Neuronal stem cell (in vitro differentiated cells): Measurements from ENCODE around the gene NEK5.
A peak's percentile ranks its signal among the peaks of the same experiment; 100 is the strongest.

Experiments used
- DNase-seq: peaks from one replicate; pipeline ENCODE4 v3.0.0-alpha.2; 2013; ENCODE audit warnings: low spot score
- H2AFZ ChIP-seq: one replicate; pipeline ENCODE4 v1.6.1; 2013; ENCODE audit warnings: mild to moderate bottlenecking, low read length, inconsistent platforms
- H2AK5ac ChIP-seq: 2 replicates; pipeline ENCODE4 v1.6.1; 2013; ENCODE audit warnings: low read depth, mild to moderate bottlenecking, inconsistent platforms, low read length, moderate library complexity, mixed read lengths
- H2BK120ac ChIP-seq: 2 replicates; pipeline ENCODE4 v1.6.1; 2013; ENCODE audit warnings: low read depth, mild to moderate bottlenecking, inconsistent platforms, low read length, moderate library complexity, mixed read lengths
- H2BK12ac ChIP-seq: one replicate; pipeline ENCODE4 v1.6.1; 2013; ENCODE audit warnings: low read length, inconsistent platforms
- H2BK15ac ChIP-seq: 2 replicates; pipeline ENCODE4 v1.6.1; 2013; ENCODE audit warnings: mild to moderate bottlenecking, low read length, inconsistent platforms, mixed read lengths
- H2BK5ac ChIP-seq: one replicate; pipeline ENCODE4 v1.6.1; 2013; ENCODE audit warnings: inconsistent platforms, mild to moderate bottlenecking, low read length, moderate library complexity
- H3K14ac ChIP-seq: one replicate; pipeline ENCODE4 v1.6.1; 2013; ENCODE audit warnings: low read length, inconsistent platforms
- H3K18ac ChIP-seq: 2 replicates; pipeline ENCODE4 v1.6.1; 2013; ENCODE audit warnings: low read length, inconsistent platforms
- H3K23ac ChIP-seq: 2 replicates; pipeline ENCODE4 v1.6.1; 2013; ENCODE audit warnings: low read depth, mild to moderate bottlenecking, mixed read lengths, low read length, inconsistent platforms; ENCODE audit not compliant: poor library complexity
- H3K27ac ChIP-seq: replicated peaks from 3 replicates; pipeline ENCODE4 v1.5.1; 2013; ENCODE audit warnings: low read length, inconsistent platforms
- H3K27me3 ChIP-seq, 3 experiments: 2 replicates each; pipeline ENCODE4 v1.6.1; 2013; ENCODE audit warnings: low read length in 3 of 3, mild to moderate bottlenecking in 2 of 3, inconsistent platforms in 1 of 3, low read depth in 1 of 3, mixed read lengths in 1 of 3, moderate library complexity in 1 of 3; ENCODE audit not compliant: control insufficient read depth in 3 of 3, insufficient read depth in 3 of 3
- H3K36me3 ChIP-seq, 2 donors: replicated peaks in 1 of 2; 2 replicates each; pipeline ENCODE4 v1.6.1; 2013; ENCODE audit warnings: low read length in 2 of 2; ENCODE audit not compliant: control insufficient read depth in 2 of 2, insufficient read depth in 2 of 2
- H3K4ac ChIP-seq: 2 replicates; pipeline ENCODE4 v1.6.1; 2013; ENCODE audit warnings: inconsistent platforms, mild to moderate bottlenecking, low read length, moderate library complexity
- H3K4me1 ChIP-seq, 2 donors: 1 replicate in 1 of 2; 2 replicates in 1 of 2; pipeline ENCODE4 v1.6.1; 2013; ENCODE audit warnings: low read length in 2 of 2, low read depth in 1 of 2; ENCODE audit not compliant: control insufficient read depth in 2 of 2, insufficient read depth in 1 of 2
- H3K4me2 ChIP-seq: one replicate; pipeline ENCODE4 v1.6.1; 2013; ENCODE audit warnings: mild to moderate bottlenecking, low read length, inconsistent platforms; ENCODE audit not compliant: insufficient read depth, poor library complexity, severe bottlenecking
- H3K4me3 ChIP-seq, 2 donors: 2 replicates each; pipeline ENCODE4 v1.5.1; 2013; ENCODE audit warnings: low read length in 2 of 2, mild to moderate bottlenecking in 2 of 2, inconsistent platforms in 1 of 2, moderate library complexity in 1 of 2
- H3K79me1 ChIP-seq: one replicate; pipeline ENCODE4 v1.6.1; 2013; ENCODE audit warnings: low read depth, mild to moderate bottlenecking, inconsistent platforms, low read length, moderate library complexity
- H3K9ac ChIP-seq: one replicate; pipeline ENCODE4 v1.6.1; 2013; ENCODE audit warnings: mild to moderate bottlenecking, low read depth, low read length, inconsistent platforms; ENCODE audit not compliant: poor library complexity
- H3K9me3 ChIP-seq, 2 donors: replicated peaks in 1 of 2; 2 replicates each; pipeline versions ENCODE3 to v1.6.1; 2013; ENCODE audit warnings: low read length in 2 of 2, mild to moderate bottlenecking in 2 of 2, inconsistent platforms in 1 of 2, low read depth in 1 of 2, mixed read lengths in 1 of 2, moderate library complexity in 1 of 2; ENCODE audit not compliant: control insufficient read depth in 2 of 2, insufficient read depth in 1 of 2
- H4K8ac ChIP-seq: one replicate; pipeline ENCODE4 v1.6.1; 2013; ENCODE audit warnings: low read depth, mild to moderate bottlenecking, inconsistent platforms, low read length, moderate library complexity
- H4K91ac ChIP-seq: one replicate; pipeline ENCODE4 v1.6.1; 2013; ENCODE audit warnings: low read length, low read depth, mild to moderate bottlenecking, inconsistent platforms; ENCODE audit not compliant: poor library complexity
- WGBS, 2 donors: extraction: QIAGEN DNeasy Blood & Tissue Kit; methylation state at CpG; one replicate each; pipeline ENCODE4 v1.1.7; 2013; ENCODE audit warnings: missing lambda C conversion rate in 2 of 2, mixed read lengths in 1 of 2; ENCODE audit not compliant: insufficient read length in 2 of 2, insufficient replicate concordance in 1 of 2; ENCODE audit errors: extremely low coverage in 2 of 2; 5-methylcytosine and 5-hydroxymethylcytosine counted together

Gene NEK5

DNA sequence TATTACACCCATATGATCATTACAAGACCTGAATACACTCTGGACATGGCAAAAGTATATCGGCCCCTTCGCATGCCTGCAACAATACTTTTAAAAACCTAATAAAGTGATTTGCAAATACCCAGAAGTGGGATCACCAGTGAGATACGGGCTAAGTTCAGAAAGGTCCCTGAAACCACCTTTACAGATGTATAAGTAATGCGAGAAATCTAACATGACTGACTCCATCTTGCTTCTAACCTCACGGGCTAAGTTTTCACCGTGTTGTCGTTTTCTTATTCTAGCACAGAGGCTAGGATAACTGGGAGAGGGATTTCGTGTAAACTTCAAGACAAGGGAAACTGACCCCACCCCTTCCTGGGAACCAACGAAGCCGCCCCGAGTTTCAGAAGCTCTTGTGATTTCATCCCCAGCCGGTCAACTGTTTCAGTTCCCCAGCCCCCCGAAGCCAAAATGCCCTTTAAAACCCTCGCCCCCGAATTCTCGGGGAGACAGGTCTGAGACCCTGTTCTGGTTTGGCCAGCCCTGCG lies 29.8 kb upstream of the NEK5 start:
- H4K8ac ChIP-seq, result no peak overlapping the region
- H3K36me3 ChIP-seq, result peaks cover 0 to 7% of the 10 kb centered on the region in 2 donors
- no peak for DNase-seq
- H3K9me3 ChIP-seq, result peaks cover 4 to 6% of the 10 kb centered on the region in 2 donors
- no peaks in the 10 kb centered on the region for H3K79me1 ChIP-seq
- H2BK120ac ChIP-seq, result no peak overlapping the region
- no CpG with 5 or more reads among the region's 17 CpGs for WGBS, 2 donors
- H2BK5ac ChIP-seq, result peak overlapping the region; percentile 67
- no peak overlapping the region for H3K27ac ChIP-seq
- H3K23ac ChIP-seq, result no peak overlapping the region
- H2BK15ac ChIP-seq, result no peak overlapping the region
- H2AK5ac ChIP-seq, result no peak overlapping the region
- H4K91ac ChIP-seq, result no peak overlapping the region
- H3K4me1 ChIP-seq, result peaks cover 10 to 15% of the 10 kb centered on the region in 2 donors
- no peak overlapping the region for H3K9ac ChIP-seq
- peak overlapping the region; percentile 66 for H3K4me2 ChIP-seq
- H3K14ac ChIP-seq, result no peak overlapping the region
- peaks cover 0 to 16% (median 0%) of the 10 kb centered on the region in 3 experiments for H3K27me3 ChIP-seq
- peak overlapping the region; percentile 68 to 95 for H3K4me3 ChIP-seq
- H3K18ac ChIP-seq, result peak overlapping the region; percentile 96
- H2BK12ac ChIP-seq, result no peak overlapping the region
- peak overlapping the region; percentile 91 for H2AFZ ChIP-seq
- no peak overlapping the region for H3K4ac ChIP-seq

DNA sequence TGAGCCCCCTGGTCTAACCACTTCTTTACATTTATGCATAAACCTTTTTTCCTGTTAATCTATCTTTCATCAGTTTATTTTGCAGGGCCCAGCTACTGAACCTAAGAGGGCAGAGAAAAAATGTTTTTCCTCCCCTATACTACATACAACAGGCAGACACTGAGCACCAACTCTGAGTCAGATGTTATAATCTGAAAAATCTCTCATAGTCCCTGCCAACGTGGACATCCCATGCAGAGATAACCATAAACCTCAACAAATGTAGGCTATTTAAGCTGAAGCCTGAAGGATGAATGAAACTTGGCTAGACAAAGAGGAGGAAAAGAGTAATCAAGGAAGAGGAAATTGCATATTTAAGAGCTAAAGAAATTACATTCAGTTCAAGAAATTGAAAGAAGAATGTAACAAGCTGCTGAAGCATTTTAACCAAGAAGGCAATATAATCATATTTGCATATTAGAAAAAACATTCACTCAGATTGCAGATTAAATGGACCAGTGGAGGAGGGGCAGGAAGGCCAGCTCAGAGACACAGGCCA lies 27.9 kb upstream of the NEK5 start:
- no peak overlapping the region for H3K23ac ChIP-seq
- H2AK5ac ChIP-seq, result no peak overlapping the region
- H2BK15ac ChIP-seq, result no peak overlapping the region
- no peak overlapping the region for H2BK5ac ChIP-seq
- DNase-seq, result no peak
- H3K4ac ChIP-seq, result no peak overlapping the region
- peaks cover 4 to 6% of the 10 kb centered on the region in 2 donors for H3K9me3 ChIP-seq
- H2BK12ac ChIP-seq, result no peak overlapping the region
- H3K18ac ChIP-seq, result no peak overlapping the region
- H3K4me3 ChIP-seq, result no peak overlapping the region
- peaks cover 2 to 6% of the 10 kb centered on the region in 2 donors for H3K4me1 ChIP-seq
- no peak overlapping the region for H4K91ac ChIP-seq
- no peak overlapping the region for H4K8ac ChIP-seq
- no peak overlapping the region for H3K27ac ChIP-seq
- no peak overlapping the region for H2AFZ ChIP-seq
- H3K79me1 ChIP-seq, result no peaks in the 10 kb centered on the region
- no CpG with 5 or more reads among the region's 1 CpG for WGBS, 2 donors
- H3K27me3 ChIP-seq, result peaks cover 0 to 14% (median 0%) of the 10 kb centered on the region in 3 experiments
- H3K4me2 ChIP-seq, result no peak overlapping the region
- H2BK120ac ChIP-seq, result no peak overlapping the region
- no peak overlapping the region for H3K9ac ChIP-seq
- peaks cover 0 to 13% of the 10 kb centered on the region in 2 donors for H3K36me3 ChIP-seq
- H3K14ac ChIP-seq, result no peak overlapping the region

DNA sequence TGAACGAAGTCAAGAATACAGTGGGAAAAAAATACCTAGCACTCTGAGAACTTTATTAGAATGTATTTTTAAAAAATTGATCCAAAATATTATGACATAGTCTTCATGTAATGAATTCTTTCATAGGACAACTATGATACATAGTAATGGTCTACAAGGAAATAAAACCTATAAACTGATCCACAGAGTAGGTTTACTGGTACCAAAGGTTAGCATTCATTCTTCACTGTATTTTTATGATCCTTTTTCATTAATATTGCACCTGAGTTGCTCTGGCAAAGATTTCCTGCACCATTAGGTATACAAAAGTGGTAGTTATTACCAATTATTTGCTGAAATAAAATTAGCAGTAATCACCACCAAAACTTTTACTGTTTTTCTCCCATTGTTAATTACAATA lies 26.3 kb upstream of the NEK5 start:
- no peak overlapping the region for H3K14ac ChIP-seq
- H4K91ac ChIP-seq, result no peak overlapping the region
- H3K4ac ChIP-seq, result no peak overlapping the region
- H3K4me1 ChIP-seq, result peaks cover 1 to 2% of the 10 kb centered on the region in 2 donors
- no peak overlapping the region for H3K23ac ChIP-seq
- no peak overlapping the region for H3K4me2 ChIP-seq
- H3K4me3 ChIP-seq, result no peak overlapping the region
- DNase-seq, result no peak
- WGBS, 2 donors, result no CpG with 5 or more reads among the region's 1 CpG
- no peak overlapping the region for H2BK15ac ChIP-seq
- no peak overlapping the region for H2BK120ac ChIP-seq
- H3K79me1 ChIP-seq, result no peaks in the 10 kb centered on the region
- no peak overlapping the region for H2AFZ ChIP-seq
- H3K9me3 ChIP-seq, result peaks cover 4 to 6% of the 10 kb centered on the region in 2 donors
- H3K36me3 ChIP-seq, result peaks cover 0 to 28% of the 10 kb centered on the region in 2 donors
- H4K8ac ChIP-seq, result no peak overlapping the region
- no peak overlapping the region for H2BK5ac ChIP-seq
- no peak overlapping the region for H3K18ac ChIP-seq
- no peak overlapping the region for H3K27ac ChIP-seq
- H2AK5ac ChIP-seq, result no peak overlapping the region
- H3K27me3 ChIP-seq, result peaks cover 0 to 4% (median 0%) of the 10 kb centered on the region in 3 experiments
- H3K9ac ChIP-seq, result no peak overlapping the region
- H2BK12ac ChIP-seq, result no peak overlapping the region

DNA sequence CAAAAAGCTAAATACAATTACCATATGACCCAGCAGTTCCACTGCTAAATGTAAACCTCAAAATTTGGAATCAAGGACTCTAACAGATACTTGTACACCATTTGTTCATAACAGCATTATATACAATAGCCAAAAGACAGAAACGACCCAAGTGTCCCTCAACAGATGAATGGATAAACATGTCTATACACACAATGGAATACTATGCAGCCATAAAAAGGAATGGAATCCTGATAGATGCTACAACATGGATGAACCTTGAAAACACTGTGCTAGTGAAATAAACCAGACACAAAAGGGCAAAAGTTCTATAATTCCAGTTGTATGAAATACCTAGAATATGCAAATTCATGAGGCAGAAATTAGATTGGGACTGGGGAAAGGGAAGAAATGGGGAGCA lies 18.4 kb upstream of the NEK5 start:
- Histone ChIP-seq H3K14ac (no peak overlapping the region), H4K91ac (no peak overlapping the region), H2AK5ac (no peak overlapping the region), H3K27ac (no peak overlapping the region), H2BK15ac (no peak overlapping the region), H3K18ac (no peak overlapping the region), H3K4me3 (no peak overlapping the region), H2BK12ac (no peak overlapping the region), H3K4me2 (no peak overlapping the region), H4K8ac (no peak overlapping the region), H2BK5ac (no peak overlapping the region), H2BK120ac (no peak overlapping the region), H3K9ac (no peak overlapping the region), H3K4ac (no peak overlapping the region), H3K36me3 (peaks cover 0 to 56% of the 10 kb centered on the region in 2 donors), H3K79me1 (no peaks in the 10 kb centered on the region), H2AFZ (no peak overlapping the region), H3K23ac (no peak overlapping the region), H3K27me3 (no peaks in the 10 kb centered on the region), H3K9me3 (no peaks in the 10 kb centered on the region), H3K4me1 (no peaks in the 10 kb centered on the region)
- no peak for DNase-seq
- WGBS, 2 donors, result no CpG with 5 or more reads among the region's 1 CpG
